Endothelial cell of umbilical vein (primary cell): ENCODE results near the gene FLVCR2. TPM values are rescaled to one million over a fixed set of nuclear protein-coding genes. Genes with fewer than 3 reads are reported as not detected.

ENCODE experiments used
- BruUV-seq: library from RNA; stranded (reverse); fragments of 400-500 nt; replicated peaks from 2 replicates; lab custom pipeline; 2021; lab: Mats Ljungman, UMichigan
- CTCF ChIA-PET: fragments of 300-600, 350-600 bp; sonication (Branson Sonifier 250); formaldehyde crosslinking; loops from one replicate; lab custom pipeline; 2021; ENCODE audit warnings: antibody characterized with exemption, inconsistent platforms; lab: Charles Lee
- POLR2A ChIA-PET: fragments of 300-600, 350-600 bp; sonication (Branson Sonifier 250); formaldehyde crosslinking; loops from one replicate; lab custom pipeline; 2021; ENCODE audit warnings: antibody characterized with exemption, inconsistent platforms; lab: Charles Lee
- DNase-seq: peaks from one replicate; pipeline ENCODE4 v3.0.0-alpha.2; 2011; ENCODE audit warnings: low read depth, low spot score
- FAIRE-seq: peaks from 2 replicates; lab custom pipeline; 2011; peaks lifted over from hg19 to GRCh38; lab: Jason Lieb, UNC
- H2AFZ ChIP-seq: 2 replicates; pipeline ENCODE4 v1.6.0; 2012; ENCODE audit warnings: low read depth, low read length, control low read depth, inconsistent platforms
- H3K27ac ChIP-seq: 2 replicates; pipeline ENCODE4 v1.5.1; 2011; ENCODE audit warnings: low read depth, mild to moderate bottlenecking, control low read depth, low read length, moderate library complexity; ENCODE audit not compliant: insufficient read depth
- H3K27me3 ChIP-seq, 2 experiments: 2 replicates each; pipeline versions ENCODE4 v1.6.0 to v1.6.1; 2011; ENCODE audit warnings: low read length in 2 of 2, mixed read lengths in 1 of 2; ENCODE audit not compliant: control insufficient read depth in 2 of 2, insufficient read depth in 2 of 2
- H3K36me3 ChIP-seq, 2 experiments: 2 replicates in 1 of 2; 3 replicates in 1 of 2; pipeline ENCODE4 v1.5.1; 2011; ENCODE audit warnings: low read length in 2 of 2, mild to moderate bottlenecking in 1 of 2, moderate library complexity in 1 of 2; ENCODE audit not compliant: control insufficient read depth in 2 of 2, insufficient read depth in 2 of 2; ENCODE audit errors: extremely low read depth in 1 of 2
- H3K4me1 ChIP-seq: 3 replicates; pipeline ENCODE4 v1.5.1; 2011; ENCODE audit warnings: mild to moderate bottlenecking, low read length; ENCODE audit not compliant: control insufficient read depth, insufficient read depth; ENCODE audit errors: extremely low read depth
- H3K4me2 ChIP-seq: 2 replicates; pipeline ENCODE4 v1.6.1; 2011; ENCODE audit warnings: low read length, control low read depth, mixed read lengths; ENCODE audit not compliant: insufficient read depth
- H3K4me3 ChIP-seq, 3 experiments: fragments of 200-600 bp in 1 of 3; sonication (generic), shearing (Covaris generic) in 1 of 3; replicated peaks in 1 of 3; 2 replicates each; pipeline ENCODE4 v1.5.1; 2011 to 2016; ENCODE audit warnings: control low read depth in 3 of 3, low read length in 3 of 3, mild to moderate bottlenecking in 2 of 3, inconsistent platforms in 1 of 3, low read depth in 1 of 3, moderate library complexity in 1 of 3; ENCODE audit not compliant: insufficient read depth in 1 of 3
- H3K79me2 ChIP-seq: 2 replicates; pipeline ENCODE4 v1.6.0; 2012; ENCODE audit warnings: low read length, inconsistent platforms; ENCODE audit not compliant: control insufficient read depth, insufficient read depth
- H3K9ac ChIP-seq: replicated peaks from 2 replicates; pipeline ENCODE3; 2011; ENCODE audit warnings: low read length, control low read depth; ENCODE audit not compliant: insufficient read depth; ENCODE audit errors: extremely low read depth
- H3K9me1 ChIP-seq: replicated peaks from 3 replicates; pipeline ENCODE4 v1.6.0; 2011; ENCODE audit warnings: mild to moderate bottlenecking, low read length; ENCODE audit not compliant: control insufficient read depth, insufficient read depth; ENCODE audit errors: extremely low read depth
- H3K9me3 ChIP-seq: replicated peaks from 2 replicates; pipeline ENCODE4 v1.5.1; 2012; ENCODE audit warnings: low read length, inconsistent platforms; ENCODE audit not compliant: control insufficient read depth, insufficient read depth
- H4K20me1 ChIP-seq: replicated peaks from 2 replicates; pipeline ENCODE3; 2011; ENCODE audit warnings: mild to moderate bottlenecking, low read length; ENCODE audit not compliant: control insufficient read depth, insufficient read depth; ENCODE audit errors: extremely low read depth
- EZH2 ChIP-seq: IDR thresholded peaks from 2 replicates; pipeline ENCODE4 v1.6.1; 2012; ENCODE audit warnings: borderline replicate concordance, low read depth, mild to moderate bottlenecking, moderate library complexity, low read length, inconsistent platforms; ENCODE audit not compliant: severe bottlenecking
- FOS ChIP-seq: IDR thresholded peaks from 2 replicates; pipeline ENCODE4 v1.6.1; 2011; ENCODE audit warnings: mild to moderate bottlenecking, low read length, moderate library complexity, borderline replicate concordance; ENCODE audit not compliant: insufficient read depth
- GATA2 ChIP-seq: IDR thresholded peaks from 2 replicates; pipeline ENCODE4 v1.7.0; 2011; ENCODE audit warnings: low read depth, mild to moderate bottlenecking, moderate library complexity, mixed read lengths, low read length; ENCODE audit not compliant: insufficient read length, insufficient read depth
- JUN ChIP-seq: IDR thresholded peaks from 2 replicates; pipeline ENCODE4 v1.6.1; 2011; ENCODE audit warnings: borderline replicate concordance, low read depth; ENCODE audit not compliant: insufficient read length, insufficient read depth
- MYC ChIP-seq: IDR thresholded peaks from one replicate; pipeline ENCODE4 v1.6.1; 2011; ENCODE audit warnings: mild to moderate bottlenecking, low read depth, low read length
- POLR2A ChIP-seq: IDR thresholded peaks from 2 replicates; pipeline ENCODE4 v1.6.1; 2012; ENCODE audit warnings: low read depth, mild to moderate bottlenecking, control low read depth, low read length
- POLR2AphosphoS5 ChIP-seq: IDR thresholded peaks from 2 replicates; pipeline ENCODE4 v1.6.1; 2012; ENCODE audit warnings: low read depth, mild to moderate bottlenecking, control low read depth, low read length, moderate library complexity; ENCODE audit not compliant: insufficient read depth
- dilution Hi-C: fragments of 300-500 bp; cut with MboI; formaldehyde crosslinking; loops from one replicate; pipeline ENCODE4 v1.15.0; 2019; ENCODE audit warnings: low sequenced_read_pairs; ENCODE audit not compliant: extremely low pct_ligation_motif_present
- intact Hi-C: fragments of 100-400 bp; cut with micrococcal nuclease; formaldehyde crosslinking; loops from one replicate; pipeline ENCODE4 v1.10.0; 2022
- polyA plus RNA-seq, 4 experiments: library from polyadenylated mRNA; depleted of rRNA in 3 of 4; stranded (reverse) in 3 of 4; unstranded in 1 of 4; fragments of >200 nt; gene quantifications; 2 replicates each; pipeline versions ENCODE4 v1.2.1 to v1.2.3, GENCODE V29; 2011 to 2012; ENCODE audit warnings: missing spikeins in 1 of 4
- total RNA-seq: library from RNA; stranded (reverse); gene quantifications from 2 replicates; pipeline ENCODE4 v1.2.3, GENCODE V29; 2021
- TF ChIP-seq, protein P1 (sequence below), 2 donors: IDR thresholded peaks; 1 replicate in 1 of 2; 2 replicates in 1 of 2; pipeline ENCODE4 v1.5.1; 2011; ENCODE audit warnings: low read length in 2 of 2, mild to moderate bottlenecking in 2 of 2, moderate library complexity in 2 of 2, control low read depth in 1 of 2, inconsistent platforms in 1 of 2, low read depth in 1 of 2; ENCODE audit not compliant: insufficient read depth in 1 of 2; ENCODE audit errors: extremely low read depth in 1 of 2

Gene FLVCR2
- total and polyA plus RNA-seq, 2 donors (not counting 3 experiments of a cell fraction or from before 2014, with no cell fraction given): 1.4 to 4.9 TPM

DNA sequence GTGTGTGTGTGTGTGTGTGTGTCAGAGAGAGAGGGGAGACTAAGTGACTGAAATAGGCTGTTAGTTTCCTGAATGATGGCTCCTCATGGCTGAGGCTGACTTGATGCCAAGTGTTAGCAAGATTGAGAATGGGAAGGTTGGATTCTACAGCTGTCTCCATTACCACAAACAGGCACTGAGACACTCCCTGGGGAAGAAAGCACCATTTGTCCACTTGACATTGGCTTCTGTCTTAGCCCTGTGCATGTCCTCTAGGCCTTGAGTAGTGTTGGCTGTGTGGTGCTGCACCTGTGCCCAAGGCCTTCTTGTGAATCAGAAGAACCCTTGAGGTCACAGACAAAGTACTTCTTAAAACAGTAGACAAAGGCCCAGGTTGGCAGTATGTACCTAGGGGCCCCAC is 66.6 kb downstream of the FLVCR2 start:
- no TSS peak for BruUV-seq
- dilution Hi-C loops (no loop called here), intact Hi-C loops (loop anchor here (5.0 kb wide), 1 partner anchor 123 kb away; the partner anchor contains the start of gene BATF)
- TF ChIP-seq JUN: no peak
- TF ChIP-seq, protein P1, sequence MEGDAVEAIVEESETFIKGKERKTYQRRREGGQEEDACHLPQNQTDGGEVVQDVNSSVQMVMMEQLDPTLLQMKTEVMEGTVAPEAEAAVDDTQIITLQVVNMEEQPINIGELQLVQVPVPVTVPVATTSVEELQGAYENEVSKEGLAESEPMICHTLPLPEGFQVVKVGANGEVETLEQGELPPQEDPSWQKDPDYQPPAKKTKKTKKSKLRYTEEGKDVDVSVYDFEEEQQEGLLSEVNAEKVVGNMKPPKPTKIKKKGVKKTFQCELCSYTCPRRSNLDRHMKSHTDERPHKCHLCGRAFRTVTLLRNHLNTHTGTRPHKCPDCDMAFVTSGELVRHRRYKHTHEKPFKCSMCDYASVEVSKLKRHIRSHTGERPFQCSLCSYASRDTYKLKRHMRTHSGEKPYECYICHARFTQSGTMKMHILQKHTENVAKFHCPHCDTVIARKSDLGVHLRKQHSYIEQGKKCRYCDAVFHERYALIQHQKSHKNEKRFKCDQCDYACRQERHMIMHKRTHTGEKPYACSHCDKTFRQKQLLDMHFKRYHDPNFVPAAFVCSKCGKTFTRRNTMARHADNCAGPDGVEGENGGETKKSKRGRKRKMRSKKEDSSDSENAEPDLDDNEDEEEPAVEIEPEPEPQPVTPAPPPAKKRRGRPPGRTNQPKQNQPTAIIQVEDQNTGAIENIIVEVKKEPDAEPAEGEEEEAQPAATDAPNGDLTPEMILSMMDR (IDR thresholded peaks at IDR 0.05; ENCODE audit: extremely low read depth in 1 of 2, insufficient read depth in 1 of 2, low read depth in 1 of 2, low read length in 2 of 2): no peak
- TF ChIP-seq POLR2A: no peak
- no peak for TF ChIP-seq GATA2
- no peak for TF ChIP-seq EZH2
- TF ChIP-seq FOS: no peak
- TF ChIP-seq POLR2AphosphoS5: no peak
- no peak for TF ChIP-seq MYC
- no peaks in the 10 kb centered on the region for H3K9me1 ChIP-seq
- no peak overlapping the region for H2AFZ ChIP-seq
- DNase-seq (no peak), FAIRE-seq (no peak)
- H3K27ac ChIP-seq: no peak overlapping the region
- no peak overlapping the region for H3K4me2 ChIP-seq
- no peak overlapping the region for H3K4me3 ChIP-seq
- CTCF ChIA-PET: interaction anchor here (0.7 to 14.6 kb wide), 3 partner anchors 9 to 69 kb away, joined by 3 to 309 read pairs (median 7); partner anchors contain the start of gene FLVCR2
- H3K9me3 ChIP-seq: no peaks in the 10 kb centered on the region
- no peaks in the 10 kb centered on the region for H4K20me1 ChIP-seq
- H3K27me3 ChIP-seq: no peaks in the 10 kb centered on the region
- no peak overlapping the region for H3K9ac ChIP-seq
- no peaks in the 10 kb centered on the region for H3K79me2 ChIP-seq
- peaks cover under 1 to 5% of the 10 kb centered on the region in 2 experiments for H3K36me3 ChIP-seq
- peaks cover 16% of the 10 kb centered on the region for H3K4me1 ChIP-seq
- POLR2A ChIA-PET: no interaction called here
